DMS53 treated with DMSO at 0.1 percent for 48 hours (cell line): ENCODE results near the gene UGT2B17.
"Not testable (repeated sequence)": the region's sequence is repeated elsewhere in the genome, so short reads cannot be mapped to it uniquely, and the experiment has no call there.

ENCODE experiments used
- DNase-seq: peaks from one replicate; lab custom pipeline; 2025; ENCODE audit not compliant: unreplicated experiment; lab: John Stamatoyannopoulos, UW

UGT2B17 gene

GRCh38 chr4:68576272-68577125 is at the start of gene UGT2B17:
UGT2B17 (minus strand) TSS chr4:68576322; CDS start chr4:68568484, 7,838 bp downstream.
- DNase-seq = no peak

- DNase-seq = not testable (repeated sequence)
Observed at GRCh38 chr4:68622731-68623130, 46.6 kb upstream of the UGT2B17 start.

GRCh38 chr4:68617003-68617698 is 41.0 kb upstream of the UGT2B17 start:
- DNase-seq = no peak

GRCh38 chr4:68615699-68616422 is 39.7 kb upstream of the UGT2B17 start:
- DNase-seq = no peak

- DNase-seq = no peak
Observed at GRCh38 chr4:68613752-68614151, 37.6 kb upstream of the UGT2B17 start.

GRCh38 chr4:68606240-68606639 is 30.1 kb upstream of the UGT2B17 start:
- no peak for DNase-seq

GRCh38 chr4:68599150-68599549 is 23.0 kb upstream of the UGT2B17 start:
- DNase-seq = no peak

DNA sequence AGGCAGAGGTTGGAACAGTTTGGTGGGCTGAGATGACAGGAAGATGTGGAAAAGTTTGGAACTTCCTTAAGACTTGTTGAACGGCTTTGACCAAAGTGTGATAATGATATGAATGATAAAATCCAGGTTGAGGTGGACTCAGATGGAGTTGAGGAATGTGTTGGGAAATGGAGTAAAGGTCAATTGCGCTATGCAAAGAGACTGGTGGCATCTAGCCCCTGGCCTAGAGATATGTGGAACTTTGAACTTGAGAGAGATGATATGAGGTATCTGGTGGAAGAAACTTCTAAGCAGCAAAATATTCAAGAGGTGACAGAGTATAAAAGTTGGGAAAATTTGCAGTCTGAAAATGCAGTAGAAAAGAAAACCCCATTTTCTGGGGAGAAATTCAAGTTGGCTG is 21.4 kb upstream of the UGT2B17 start:
- DNase-seq = no peak

DNA sequence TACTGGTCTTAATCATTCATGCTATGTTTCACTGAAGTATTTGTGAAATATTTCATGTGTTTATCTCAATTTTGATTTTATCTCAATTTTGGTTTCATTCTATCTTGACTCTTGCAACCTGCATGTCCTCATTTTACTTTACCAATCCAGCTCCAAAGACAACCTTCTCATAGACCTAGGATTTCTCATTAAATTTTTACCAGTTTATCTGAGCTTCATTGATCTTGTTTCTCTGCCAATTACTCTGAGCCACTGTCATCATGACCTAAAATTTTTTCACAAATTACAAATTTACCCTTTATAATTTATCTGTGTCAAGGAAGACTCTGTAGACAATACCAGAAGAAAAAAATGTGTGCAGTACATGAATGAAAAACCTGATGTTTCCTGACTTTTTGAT is 18.6 kb upstream of the UGT2B17 start:
- DNase-seq = no peak

GRCh38 chr4:68593112-68593511 is 17.0 kb upstream of the UGT2B17 start:
- DNase-seq = no peak

DNA sequence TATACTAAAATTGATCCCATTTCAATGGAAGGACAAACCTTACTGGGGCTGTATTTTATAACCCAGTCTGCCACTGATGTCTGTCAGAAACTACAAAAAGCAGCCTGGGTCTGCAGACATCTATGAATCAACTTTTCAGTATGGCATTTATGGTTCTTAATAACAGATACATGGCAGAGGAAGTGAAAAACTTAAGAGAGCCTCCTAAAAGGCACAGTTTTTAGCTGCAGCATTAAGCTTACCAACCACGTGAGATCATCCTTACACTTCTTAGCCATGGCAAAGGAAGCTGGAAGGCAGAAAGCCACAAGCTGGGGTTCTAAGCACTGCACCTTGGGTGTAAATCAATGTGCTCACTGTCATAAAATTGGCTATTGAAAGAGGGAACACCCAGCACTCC is 16.6 kb upstream of the UGT2B17 start:
- DNase-seq = no peak

GRCh38 chr4:68591204-68591603 is 15.1 kb upstream of the UGT2B17 start:
- no peak for DNase-seq

DNA sequence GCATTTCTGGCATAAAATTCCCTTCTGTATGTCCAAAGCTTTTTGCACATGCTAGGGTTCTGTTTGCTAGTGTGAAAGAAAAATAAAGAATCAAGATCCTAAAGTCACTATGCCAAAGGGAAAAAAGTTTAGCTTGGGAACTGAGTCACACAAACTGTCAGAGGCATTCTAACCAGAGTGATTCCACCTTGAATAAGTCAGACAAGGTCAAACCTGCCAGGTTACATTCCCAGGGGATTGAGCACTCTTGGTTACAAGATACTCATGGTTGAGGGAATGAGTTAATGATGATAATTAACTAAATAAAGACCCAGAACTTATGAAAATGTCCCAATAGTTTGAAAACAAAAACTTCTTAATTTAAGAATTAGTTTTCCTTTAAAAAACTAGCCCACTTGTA is 13.7 kb upstream of the UGT2B17 start:
- no peak for DNase-seq

DNA sequence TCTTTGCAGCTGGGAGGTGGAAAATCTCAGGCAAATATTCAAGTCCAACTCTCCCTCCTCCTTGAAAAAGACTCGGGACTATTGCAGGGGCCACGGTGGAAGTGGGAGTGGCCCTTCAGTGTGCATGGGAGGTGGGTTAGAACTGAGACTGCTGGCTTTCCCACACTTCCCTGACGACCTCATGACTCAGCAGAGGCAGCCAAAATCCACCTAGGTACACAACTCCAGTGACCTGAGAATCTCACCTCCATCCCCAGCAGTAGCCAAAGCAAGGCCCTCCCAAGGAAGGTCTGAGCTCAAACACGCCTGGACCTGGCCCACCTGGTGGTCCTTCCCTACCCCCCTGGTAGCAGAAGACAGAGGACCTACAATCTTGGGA is 6.2 kb upstream of the UGT2B17 start:
- no peak for DNase-seq

- DNase-seq = no peak
Observed at GRCh38 chr4:68581383-68582338, 5.5 kb upstream of the UGT2B17 start.

DNA sequence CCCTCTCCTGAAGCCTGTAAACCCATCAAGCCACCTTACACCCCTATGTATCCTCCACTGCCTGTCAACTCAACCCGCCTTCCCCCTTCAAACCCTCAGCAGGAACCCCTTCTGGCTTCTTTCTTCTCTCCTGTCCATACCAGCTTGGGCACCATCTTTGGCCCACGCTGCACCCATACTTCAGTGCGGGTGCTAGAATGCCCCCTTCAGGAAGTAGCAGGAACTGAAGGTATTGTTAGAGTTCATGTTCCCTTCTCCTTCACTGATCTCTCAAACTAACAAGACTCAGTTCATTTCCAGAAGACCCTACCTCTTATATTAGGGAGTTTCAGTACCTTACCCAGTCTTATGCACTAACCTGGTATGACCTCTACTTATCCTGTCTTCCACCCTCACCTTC is 1.5 kb upstream of the UGT2B17 start:
- no peak for DNase-seq

GRCh38 chr4:68575636-68576035 is 486 bp downstream of the UGT2B17 start:
- not testable (repeated sequence) for DNase-seq

DNA sequence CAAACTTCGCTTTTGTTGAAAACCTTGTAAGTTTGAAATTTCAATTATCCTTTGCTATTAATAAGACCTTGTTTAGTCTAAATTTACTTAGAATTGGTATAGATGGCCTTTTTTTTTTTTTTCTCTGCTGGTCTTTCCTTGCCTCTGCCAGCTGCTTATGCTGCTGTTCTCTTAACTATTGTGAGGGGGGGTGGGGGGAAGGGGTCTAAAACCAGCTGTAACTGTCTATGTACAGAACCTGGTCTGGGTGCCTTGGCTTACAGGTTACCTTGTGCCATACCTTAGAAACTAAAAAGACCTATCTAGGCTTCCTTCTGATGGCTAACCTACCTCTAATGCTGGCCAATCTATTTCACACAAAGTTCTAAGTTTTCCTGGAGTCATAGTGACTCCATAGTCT is 1.0 kb downstream of the UGT2B17 start:
- no peak for DNase-seq

DNA sequence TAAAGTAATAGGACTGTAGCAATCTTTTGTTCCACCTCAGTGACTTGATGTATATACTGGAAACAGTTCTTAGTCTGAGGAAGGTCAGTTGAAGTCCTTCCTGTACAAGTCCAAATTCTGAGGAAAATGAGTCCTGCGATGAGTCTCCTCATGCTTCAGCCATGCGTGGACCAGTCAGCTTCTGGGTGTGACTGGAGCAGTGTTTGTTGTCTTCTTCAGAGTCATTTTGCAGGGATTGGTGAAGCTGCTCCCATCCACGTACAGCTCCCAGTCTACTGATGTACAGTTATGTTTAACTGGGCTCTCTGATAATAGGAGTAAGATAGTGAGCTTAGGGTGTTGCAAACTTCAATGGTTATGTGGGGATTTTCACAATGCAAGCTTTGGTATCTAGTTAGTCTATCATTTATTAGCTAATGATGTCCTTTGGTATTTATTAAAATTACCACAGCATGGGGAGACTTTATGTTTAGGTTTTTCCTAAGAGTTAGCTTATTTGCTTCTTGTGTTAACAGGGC is 3.4 kb downstream of the UGT2B17 start:
- DNase-seq = no peak

- DNase-seq = no peak
Observed at GRCh38 chr4:68570122-68570507, 6.0 kb downstream of the UGT2B17 start.
